Fibroblast of the aortic adventitia (primary cell): ENCODE results near the gene PAFAH1B2. TPM values are rescaled to one million over a fixed set of nuclear protein-coding genes. Genes with fewer than 3 reads are reported as not detected.

Experiments
- DNase-seq: peaks from one replicate; pipeline ENCODE4 v3.0.0-alpha.2; 2010; ENCODE audit warnings: low read depth
- H3K4me3 ChIP-seq: 2 replicates; pipeline ENCODE4 v1.5.1; 2011; ENCODE audit warnings: low read depth, mild to moderate bottlenecking, control low read depth, low read length, moderate library complexity
- CTCF ChIP-seq: IDR thresholded peaks from 2 replicates; pipeline ENCODE4 v1.5.1; 2011; ENCODE audit warnings: mild to moderate bottlenecking, low read length, control low read depth, inconsistent platforms; ENCODE audit not compliant: insufficient read depth
- total RNA-seq: library from RNA; depleted of rRNA; stranded (reverse); fragments of >200 nt; gene quantifications from 2 replicates; pipeline ENCODE4 v1.2.3, GENCODE V29; 2012; ENCODE audit warnings: low replicate concordance

The PAFAH1B2 gene
- total RNA-seq, 1 donor: 161 TPM

- no peak for DNase-seq
- no peak overlapping the region for H3K4me3 ChIP-seq
- TF ChIP-seq CTCF: no peak
Measured at GRCh38 chr11:117194267-117194666, 50.2 kb downstream of the PAFAH1B2 start.

- no peak overlapping the region for H3K4me3 ChIP-seq
- no peak for TF ChIP-seq CTCF
Measured at GRCh38 chr11:117195258-117195657, 51.2 kb downstream of the PAFAH1B2 start.

GRCh38 chr11:117195761-117196160 is 51.7 kb downstream of the PAFAH1B2 start:
- H3K4me3 ChIP-seq: no peak overlapping the region
- no peak for DNase-seq
- TF ChIP-seq CTCF: no peak

More at GRCh38 chr11:117195258-117195657, 51.2 kb downstream of the PAFAH1B2 start:
- DNase-seq: no peak

- DNase-seq: no peak
- no peak overlapping the region for H3K4me3 ChIP-seq
- TF ChIP-seq CTCF: no peak
Measured at GRCh38 chr11:117197006-117197405, 52.9 kb downstream of the PAFAH1B2 start.

GRCh38 chr11:117197516-117198456 is 53.7 kb downstream of the PAFAH1B2 start:
- peak; percentile 50 for TF ChIP-seq CTCF
- no peak for DNase-seq
- H3K4me3 ChIP-seq: no peak overlapping the region

- TF ChIP-seq CTCF: no peak
Measured at GRCh38 chr11:117198613-117199012, 54.5 kb downstream of the PAFAH1B2 start.

More at GRCh38 chr11:117198613-117199012, 54.5 kb downstream of the PAFAH1B2 start:
- DNase-seq: no peak
- peak overlapping the region; percentile 72 for H3K4me3 ChIP-seq
